NOMO-1 treated with DMSO at 0.1 percent for 48 hours (cell line): ENCODE data around the gene ZNF91.
"Not testable (repeated sequence)": the region's sequence is repeated elsewhere in the genome, so short reads cannot be mapped to it uniquely, and the experiment has no call there.

Experiments
- DNase-seq: peaks from one replicate; lab custom pipeline; 2025; ENCODE audit not compliant: unreplicated experiment; lab: John Stamatoyannopoulos, UW

The ZNF91 gene

GRCh38 chr19:23395041-23395721 is at the start of gene ZNF91:
TSS of gene ZNF91 (minus strand) at chr19:23395471. CDS start at chr19:23395354, 117 bp downstream.
- DNase-seq = no peak

GRCh38 chr19:23440791-23441190 is 45.5 kb upstream of the ZNF91 start:
- DNase-seq = no peak

GRCh38 chr19:23440207-23440606 is 44.9 kb upstream of the ZNF91 start:
- DNase-seq = no peak

DNA sequence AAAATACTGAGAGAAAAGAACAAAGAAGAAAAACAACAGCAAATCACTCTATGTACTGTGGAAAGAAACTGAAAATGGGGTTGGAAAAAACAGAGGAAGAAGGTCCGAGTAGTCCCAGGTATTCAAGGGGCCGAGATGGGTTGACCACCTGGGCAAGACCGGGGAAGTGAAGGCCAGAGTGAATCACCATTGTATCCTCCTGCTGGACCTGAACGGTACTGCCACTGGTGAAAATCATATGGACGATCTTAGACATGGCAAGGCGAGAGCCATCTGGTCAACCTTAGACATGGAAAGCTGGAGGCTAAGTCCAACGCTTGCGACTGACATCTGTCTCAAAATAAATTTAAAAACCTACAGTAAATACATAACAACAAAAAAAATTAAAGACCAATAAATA is 44.4 kb upstream of the ZNF91 start:
- no peak for DNase-seq

DNA sequence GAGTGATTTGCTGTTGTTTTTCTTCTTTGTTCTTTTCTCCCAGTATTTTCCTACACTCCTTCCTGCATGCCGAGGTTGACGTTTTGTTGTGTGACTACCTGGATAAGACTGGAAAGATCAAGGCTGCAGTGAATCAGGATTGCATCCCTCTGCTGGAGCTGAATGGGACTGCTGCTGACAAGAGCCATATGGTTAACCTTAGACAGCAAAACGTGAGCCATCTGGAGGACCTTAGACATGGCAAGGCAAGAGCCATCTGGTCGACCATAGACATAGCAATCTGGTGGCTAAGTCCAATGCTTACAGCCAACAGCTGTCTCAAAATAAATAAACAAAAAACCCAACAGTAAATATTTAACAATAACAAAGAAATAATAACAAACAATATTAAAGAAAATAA is 42.6 kb upstream of the ZNF91 start:
- no peak for DNase-seq

GRCh38 chr19:23436944-23437343 is 41.7 kb upstream of the ZNF91 start:
- no peak for DNase-seq

DNA sequence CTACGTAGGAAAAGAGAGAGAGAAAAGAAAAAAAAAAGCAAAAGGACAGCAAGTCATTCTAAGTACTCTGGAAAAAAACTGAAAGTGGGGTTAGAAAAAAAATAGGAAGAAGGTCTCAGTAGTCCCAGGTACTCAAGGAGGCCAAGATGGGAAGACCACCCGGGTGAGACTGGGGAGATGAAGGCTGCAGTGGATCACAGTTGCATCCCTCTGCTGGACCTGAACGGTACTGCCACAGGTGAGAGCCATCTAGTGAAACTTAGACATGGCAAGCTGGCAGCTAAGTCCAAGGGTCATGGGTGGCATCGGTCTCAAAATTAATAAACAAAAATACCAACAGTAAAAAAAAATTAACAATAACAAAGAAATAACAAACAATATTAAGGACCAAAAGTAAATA is 41.0 kb upstream of the ZNF91 start:
- DNase-seq = no peak

- no peak for DNase-seq
Measured at GRCh38 chr19:23420824-23421223, 25.6 kb upstream of the ZNF91 start.

GRCh38 chr19:23419261-23419660 is 24.0 kb upstream of the ZNF91 start:
- DNase-seq = not testable (repeated sequence)

GRCh38 chr19:23415561-23416191 is 20.4 kb upstream of the ZNF91 start:
- no peak for DNase-seq

DNA sequence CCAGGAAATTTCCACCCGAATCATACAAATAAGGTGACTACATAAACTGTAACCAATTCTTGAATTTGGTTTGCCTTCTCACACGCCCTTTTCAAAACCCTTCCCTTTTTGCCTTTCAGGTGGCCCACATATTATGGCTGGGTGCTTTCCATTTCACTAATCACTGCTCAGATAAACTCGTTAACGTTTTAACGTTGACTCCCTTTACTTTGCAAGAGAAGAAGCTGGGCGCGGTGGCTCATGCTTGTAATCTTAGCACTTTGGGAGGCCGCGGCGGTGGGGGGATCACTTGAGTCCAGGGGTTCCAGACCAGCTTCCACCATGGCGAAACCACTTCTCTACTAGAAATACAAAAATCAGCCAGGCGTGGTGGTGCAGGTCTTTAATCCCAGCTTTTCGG is 19.8 kb upstream of the ZNF91 start:
- no peak for DNase-seq

- DNase-seq = no peak
Measured at GRCh38 chr19:23410155-23410554, 14.9 kb upstream of the ZNF91 start.

DNA sequence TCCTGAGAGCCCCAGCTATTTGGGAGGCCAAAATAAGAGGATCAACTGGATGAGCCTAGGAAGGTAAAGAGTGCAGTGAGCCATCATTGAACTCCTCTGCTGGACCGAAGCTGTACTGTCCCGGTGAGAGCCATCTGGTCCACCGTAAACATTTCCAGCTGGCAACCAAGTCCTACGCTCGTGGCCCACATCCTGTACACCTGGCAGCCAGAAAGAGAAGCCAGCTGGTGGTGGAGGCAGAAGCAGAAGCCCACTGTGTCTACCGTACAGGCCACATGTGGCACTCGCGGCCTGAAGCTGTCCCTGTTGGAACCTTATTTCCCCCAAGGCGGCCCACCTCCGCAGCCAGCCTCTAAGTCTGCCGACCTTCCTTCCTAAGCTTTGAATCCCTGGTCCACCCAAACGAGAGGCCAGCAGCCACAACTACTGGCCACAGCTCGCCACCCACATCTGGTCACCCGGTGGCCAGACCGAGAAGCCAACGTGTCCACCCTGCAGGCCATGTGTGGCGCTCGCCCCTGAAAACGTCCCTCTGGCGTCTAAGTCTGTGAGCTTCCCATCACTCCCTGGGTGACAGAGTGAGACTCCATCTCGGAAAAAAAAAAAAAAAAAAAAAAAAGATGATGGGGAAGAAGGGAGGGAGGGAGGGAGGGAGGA is 14.2 kb upstream of the ZNF91 start:
- DNase-seq = no peak

GRCh38 chr19:23407616-23408133 is 12.4 kb upstream of the ZNF91 start:
- no peak for DNase-seq

DNA sequence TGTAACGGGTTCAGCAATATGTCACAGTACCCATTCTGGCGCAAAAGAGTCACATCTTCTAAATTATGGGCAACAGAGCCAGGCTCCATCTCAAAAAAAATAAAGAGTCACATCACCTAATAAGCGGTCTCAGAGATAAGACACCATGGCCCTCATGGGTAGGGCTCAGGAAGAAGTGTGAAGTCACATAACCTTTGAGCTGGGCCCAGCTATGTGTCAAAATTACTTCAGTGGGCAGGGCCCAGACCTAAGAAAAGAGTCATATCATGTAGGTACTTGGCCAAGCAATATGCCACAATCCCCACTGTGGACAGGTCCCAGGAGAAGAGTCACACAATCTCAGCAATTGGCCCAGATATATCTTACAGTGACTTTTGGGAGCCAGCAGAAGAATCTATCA is 11.4 kb upstream of the ZNF91 start:
- no peak for DNase-seq

DNA sequence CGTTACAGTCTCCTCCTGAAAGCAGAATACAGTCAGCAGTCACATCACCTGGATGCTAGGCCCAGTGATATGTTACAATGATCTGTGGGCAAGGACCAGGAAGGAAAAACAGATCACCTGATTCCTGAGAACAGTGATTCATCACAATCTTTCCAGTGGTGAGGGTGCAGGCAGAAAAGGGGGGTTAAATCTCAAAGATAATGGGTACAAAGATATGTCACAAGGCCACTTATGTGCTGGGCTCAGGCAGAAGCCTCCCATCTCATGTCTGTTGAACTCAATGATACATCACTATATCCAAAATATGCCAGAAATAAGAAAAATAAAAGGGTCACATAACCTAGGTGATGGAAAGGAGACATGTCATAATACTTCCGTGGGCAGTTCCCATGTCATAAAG is 10.8 kb upstream of the ZNF91 start:
- DNase-seq = no peak

GRCh38 chr19:23404676-23405075 is 9.4 kb upstream of the ZNF91 start:
- no peak for DNase-seq

GRCh38 chr19:23403581-23404324 is 8.5 kb upstream of the ZNF91 start:
- no peak for DNase-seq

DNA sequence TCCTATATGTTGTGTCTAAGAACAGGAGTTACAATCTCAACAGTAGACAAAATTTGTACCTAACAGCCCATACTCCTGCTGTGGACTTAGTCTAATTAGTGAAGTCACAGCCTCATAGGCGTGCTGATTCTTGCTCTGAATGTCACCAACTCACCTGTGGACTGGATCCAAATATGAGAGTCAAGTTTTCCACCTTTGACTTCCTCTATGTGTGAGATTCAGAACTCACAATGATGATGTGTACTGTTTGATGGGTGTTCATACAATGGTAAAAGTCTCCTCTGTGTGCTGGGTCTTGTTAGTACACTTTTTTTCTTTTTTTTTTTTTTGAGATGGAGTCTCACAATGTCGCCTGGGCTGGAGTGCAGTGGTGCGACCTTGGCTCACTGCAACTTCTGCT is 7.8 kb upstream of the ZNF91 start:
- no peak for DNase-seq

- no peak for DNase-seq
Measured at GRCh38 chr19:23402388-23402787, 7.1 kb upstream of the ZNF91 start.

- no peak for DNase-seq
Measured at GRCh38 chr19:23401086-23401610, 5.9 kb upstream of the ZNF91 start.
